GM23248 (cell line): ENCODE results near the gene OR2V1. TPM values are rescaled to one million over a fixed set of nuclear protein-coding genes. Genes with fewer than 3 reads are reported as not detected.

Source experiments
- DNase-seq: peaks from one replicate; pipeline ENCODE4 v3.0.0-alpha.2; 2015
- H2AFZ ChIP-seq: fragments of 200-600 bp; sonication (generic); 2 replicates; pipeline ENCODE4 v1.6.1; 2016; ENCODE audit warnings: antibody characterized with exemption
- H3F3A ChIP-seq: fragments of 200-600 bp; sonication (generic); 2 replicates; pipeline ENCODE4 v1.6.1; 2016; ENCODE audit warnings: mild to moderate bottlenecking, antibody characterized with exemption, mixed run types; ENCODE audit not compliant: insufficient read depth
- H3K27ac ChIP-seq: fragments of 200-600 bp; sonication (generic); 2 replicates; pipeline ENCODE4 v1.5.1; 2016; ENCODE audit warnings: mild to moderate bottlenecking
- H3K27me3 ChIP-seq: fragments of 200-600 bp; sonication (generic); replicated peaks from 2 replicates; pipeline ENCODE4 v1.6.1; 2016; ENCODE audit warnings: mild to moderate bottlenecking; ENCODE audit not compliant: insufficient read depth
- H3K36me3 ChIP-seq: fragments of 200-600 bp; sonication (generic); 2 replicates; pipeline ENCODE4 v1.6.1; 2016; ENCODE audit warnings: low read depth, mild to moderate bottlenecking
- H3K4me1 ChIP-seq: fragments of 200-600 bp; sonication (generic); 2 replicates; pipeline ENCODE4 v1.6.1; 2016; ENCODE audit warnings: mild to moderate bottlenecking; ENCODE audit not compliant: insufficient read depth
- H3K4me2 ChIP-seq: fragments of 200-600 bp; sonication (generic); one replicate; pipeline ENCODE4 v1.6.1; 2016; ENCODE audit warnings: mild to moderate bottlenecking; ENCODE audit not compliant: unreplicated experiment
- H3K4me3 ChIP-seq: fragments of 200-600 bp; sonication (generic); 2 replicates; pipeline ENCODE4 v1.5.1; 2016; ENCODE audit warnings: mild to moderate bottlenecking
- H3K79me2 ChIP-seq: fragments of 200-600 bp; sonication (generic); 2 replicates; pipeline ENCODE4 v1.6.1; 2016; ENCODE audit warnings: mild to moderate bottlenecking; ENCODE audit not compliant: insufficient read depth
- H3K9ac ChIP-seq: fragments of 200-600 bp; sonication (generic); 2 replicates; pipeline ENCODE4 v1.6.1; 2016; ENCODE audit warnings: mild to moderate bottlenecking
- H3K9me2 ChIP-seq: fragments of 200-600 bp; sonication (generic); 2 replicates; pipeline ENCODE4 v1.6.1; 2016; ENCODE audit warnings: mixed run types, mild to moderate bottlenecking, moderate library complexity; ENCODE audit not compliant: insufficient read depth
- H3K9me3 ChIP-seq: fragments of 200-600 bp; sonication (generic); one replicate; pipeline ENCODE4 v1.6.1; 2017; ENCODE audit warnings: low read depth
- H4K20me1 ChIP-seq: fragments of 200-600 bp; sonication (generic); 2 replicates; pipeline ENCODE4 v1.6.0; 2016; ENCODE audit not compliant: insufficient read depth
- EZH2 ChIP-seq: fragments of 200-600 bp; sonication (generic); IDR thresholded peaks from 2 replicates; pipeline ENCODE4 v1.6.1; 2018; ENCODE audit warnings: antibody characterized with exemption, mild to moderate bottlenecking; ENCODE audit not compliant: insufficient read depth, poor library complexity, severe bottlenecking
- EZH2phosphoT487 ChIP-seq: fragments of 200-600 bp; sonication (generic); IDR thresholded peaks from 2 replicates; pipeline ENCODE4 v1.6.1; 2018; ENCODE audit warnings: antibody characterized with exemption, moderate library complexity, mild to moderate bottlenecking, low read depth; ENCODE audit not compliant: insufficient read depth
- WGBS, 2 experiments: methylation state at CpG; one replicate each; pipeline ENCODE4 v1.1.6; 2015 to 2017; ENCODE audit warnings: low lambda C conversion rate in 2 of 2, low coverage in 1 of 2; ENCODE audit errors: missing lambda C conversion rate in 2 of 2; 5-methylcytosine and 5-hydroxymethylcytosine counted together
- in situ Hi-C: fragments of 300-500 bp; cut with MboI; formaldehyde crosslinking; loops from 2 replicates; pipeline ENCODE4 v1.15.0; 2020
- polyA plus RNA-seq: library from polyadenylated mRNA; unstranded; fragments of >200 nt; fragmentation: Nextera tagmentation; extraction: Ambion mirVana; gene quantifications from 2 replicates; pipeline ENCODE4 v1.2.1, GENCODE V29; 2016
- total RNA-seq: library from RNA; depleted of rRNA; stranded (reverse); fragments of >200 nt; shearing (Covaris generic); gene quantifications from 2 replicates; pipeline ENCODE4 v1.2.3, GENCODE V29; 2014

Gene OR2V1
- total and polyA plus RNA-seq, 2 experiments from 2014 or later, result not detected

DNA sequence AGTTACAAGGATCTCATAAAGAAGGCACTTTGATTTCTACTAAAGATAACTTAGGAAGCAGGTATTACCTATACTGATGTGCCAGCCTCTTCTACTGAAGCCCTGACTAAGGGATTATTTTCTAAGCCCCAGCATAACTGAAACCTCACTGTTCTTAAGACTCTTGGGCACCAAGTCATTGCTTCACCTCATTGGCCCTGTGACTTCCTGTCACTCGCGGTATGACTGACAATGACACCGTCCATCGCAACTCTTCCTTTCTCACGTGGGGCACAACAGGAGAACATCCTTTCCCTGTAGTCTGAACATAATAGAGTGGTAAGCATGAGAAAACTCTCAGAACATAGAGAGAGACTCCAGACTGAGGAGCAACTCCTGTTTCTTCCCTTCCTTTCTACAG lies 22.8 kb upstream of the OR2V1 start:
- DNase-seq, result no peak
- 70 to 71% methylated on average over 5 of the region's 5 CpGs for WGBS, 2 experiments

GRCh38 chr5:181152406-181152805 lies 21.4 kb upstream of the OR2V1 start:
- TF ChIP-seq EZH2 (no peak), EZH2phosphoT487 (no peak)
- H3K9me3 ChIP-seq, result no peaks in the 10 kb centered on the region
- H3K4me3 ChIP-seq, result no peak overlapping the region
- H3F3A ChIP-seq, result no peaks in the 10 kb centered on the region
- WGBS, 2 experiments, result 49 to 60% methylated on average over 9 of the region's 9 CpGs
- H3K27ac ChIP-seq, result no peak overlapping the region
- H3K9me2 ChIP-seq, result no peaks in the 10 kb centered on the region
- peaks cover 9% of the 10 kb centered on the region for H3K27me3 ChIP-seq
- H3K36me3 ChIP-seq, result no peaks in the 10 kb centered on the region
- DNase-seq, result no peak
- in situ Hi-C loops, result no loop called here
- H3K79me2 ChIP-seq, result no peaks in the 10 kb centered on the region
- no peaks in the 10 kb centered on the region for H3K4me1 ChIP-seq
- H3K9ac ChIP-seq, result no peak overlapping the region
- H2AFZ ChIP-seq, result no peak overlapping the region
- no peaks in the 10 kb centered on the region for H4K20me1 ChIP-seq
- H3K4me2 ChIP-seq, result no peak overlapping the region

More for the DNA sequence above, 22.8 kb upstream of the OR2V1 start:
- in situ Hi-C loops, result no loop called here
- H3K9me2 ChIP-seq, result no peaks in the 10 kb centered on the region
- H3K36me3 ChIP-seq, result no peaks in the 10 kb centered on the region
- no peaks in the 10 kb centered on the region for H3K9me3 ChIP-seq
- H3K27ac ChIP-seq, result no peak overlapping the region
- H3F3A ChIP-seq, result no peaks in the 10 kb centered on the region
- no peak overlapping the region for H2AFZ ChIP-seq
- H3K79me2 ChIP-seq, result no peaks in the 10 kb centered on the region
- H3K4me1 ChIP-seq, result no peaks in the 10 kb centered on the region
- no peak overlapping the region for H3K9ac ChIP-seq
- TF ChIP-seq EZH2 (no peak), EZH2phosphoT487 (no peak)
- H4K20me1 ChIP-seq, result no peaks in the 10 kb centered on the region
- no peak overlapping the region for H3K4me3 ChIP-seq
- H3K27me3 ChIP-seq, result peaks cover 9% of the 10 kb centered on the region
- no peak overlapping the region for H3K4me2 ChIP-seq

GRCh38 chr5:181151146-181151545 lies 20.2 kb upstream of the OR2V1 start:
- no peaks in the 10 kb centered on the region for H3K4me1 ChIP-seq
- TF ChIP-seq EZH2 (no peak), EZH2phosphoT487 (no peak)
- 19 to 20% methylated on average over 9 of the region's 9 CpGs for WGBS, 2 experiments

GRCh38 chr5:181149806-181150733 lies 19.1 kb upstream of the OR2V1 start:
- no peaks in the 10 kb centered on the region for H3F3A ChIP-seq
- no peaks in the 10 kb centered on the region for H3K9me3 ChIP-seq
- H3K4me3 ChIP-seq, result no peak overlapping the region
- H3K27me3 ChIP-seq, result peaks cover 14% of the 10 kb centered on the region
- H3K79me2 ChIP-seq, result no peaks in the 10 kb centered on the region
- TF ChIP-seq EZH2, result no peak
- no peak for TF ChIP-seq EZH2phosphoT487
- no peaks in the 10 kb centered on the region for H3K36me3 ChIP-seq
- H3K27ac ChIP-seq, result no peak overlapping the region
- WGBS, 2 experiments, result 61 to 65% methylated on average over 14 of the region's 14 CpGs
- no peak overlapping the region for H2AFZ ChIP-seq
- H4K20me1 ChIP-seq, result no peaks in the 10 kb centered on the region
- no peak for DNase-seq
- in situ Hi-C loops, result no loop called here
- no peaks in the 10 kb centered on the region for H3K9me2 ChIP-seq
- H3K4me2 ChIP-seq, result no peak overlapping the region
- H3K9ac ChIP-seq, result no peak overlapping the region
- no peaks in the 10 kb centered on the region for H3K4me1 ChIP-seq

More at GRCh38 chr5:181151146-181151545, 20.2 kb upstream of the OR2V1 start:
- Histone ChIP-seq H3K4me3 (no peak overlapping the region), H3K79me2 (no peaks in the 10 kb centered on the region), H2AFZ (no peak overlapping the region), H3K9me3 (no peaks in the 10 kb centered on the region), H4K20me1 (no peaks in the 10 kb centered on the region), H3K27ac (no peak overlapping the region), H3F3A (no peaks in the 10 kb centered on the region), H3K9me2 (no peaks in the 10 kb centered on the region), H3K4me2 (no peak overlapping the region), H3K36me3 (no peaks in the 10 kb centered on the region), H3K9ac (no peak overlapping the region), H3K27me3 (peaks cover 10% of the 10 kb centered on the region)
- DNase-seq, result peak; percentile 18
- in situ Hi-C loops, result no loop called here
